HEK293 (cell line): ENCODE data around the gene IL17REL.

ENCODE experiments used
- IKZF3 ChIP-seq: fragments of 450-650 bp; IDR thresholded peaks from 2 replicates; pipeline ENCODE4 v1.5.0; 2018; ENCODE audit warnings: missing biosample characterization, mild to moderate bottlenecking, missing genetic modification characterization, moderate library complexity
- KLF8 ChIP-seq: fragments of 450-650 bp; formaldehyde crosslinking; IDR thresholded peaks from 2 replicates; pipeline ENCODE4 v1.5.1; 2016; ENCODE audit warnings: missing biosample characterization, missing genetic modification characterization
- PRDM2 ChIP-seq: fragments of 450-650 bp; formaldehyde crosslinking; IDR thresholded peaks from 2 replicates; pipeline ENCODE4 v1.5.1; 2016; ENCODE audit warnings: missing biosample characterization, missing genetic modification characterization, borderline replicate concordance
- SALL2 ChIP-seq: fragments of 450-650 bp; formaldehyde crosslinking; IDR thresholded peaks from 2 replicates; pipeline ENCODE4 v1.5.0; 2017; ENCODE audit warnings: missing biosample characterization, mild to moderate bottlenecking, missing genetic modification characterization, borderline replicate concordance
- SETDB1 ChIP-seq: IDR thresholded peaks from one replicate; pipeline ENCODE4 v1.6.1; 2017; ENCODE audit warnings: mild to moderate bottlenecking, low read length, moderate library complexity, mixed read lengths; ENCODE audit not compliant: insufficient read length
- WT1 ChIP-seq: fragments of 450-650 bp; formaldehyde crosslinking; IDR thresholded peaks from 2 replicates; pipeline ENCODE4 v1.5.1; 2016; ENCODE audit warnings: missing biosample characterization, missing genetic modification characterization
- ZBTB11 ChIP-seq: fragments of 450-650 bp; formaldehyde crosslinking; conservative IDR thresholded peaks from 2 replicates; pipeline ENCODE4 v1.5.1; 2016; ENCODE audit warnings: low read depth, missing biosample characterization, missing genetic modification characterization
- ZBTB6 ChIP-seq: fragments of 450-650 bp; formaldehyde crosslinking; IDR thresholded peaks from 2 replicates; pipeline ENCODE4 v1.5.1; 2017; ENCODE audit warnings: missing biosample characterization, missing genetic modification characterization
- ZNF132 ChIP-seq: fragments of 450-650 bp; formaldehyde crosslinking; IDR thresholded peaks from 2 replicates; pipeline ENCODE4 v1.5.1; 2017; ENCODE audit warnings: missing biosample characterization, missing genetic modification characterization, borderline replicate concordance
- ZNF2 ChIP-seq: fragments of 450-650 bp; formaldehyde crosslinking; IDR thresholded peaks from 2 replicates; pipeline ENCODE4 v1.5.1; 2016; ENCODE audit warnings: missing biosample characterization, missing genetic modification characterization
- ZNF335 ChIP-seq: fragments of 450-650 bp; formaldehyde crosslinking; conservative IDR thresholded peaks from 2 replicates; pipeline ENCODE4 v1.5.1; 2016; ENCODE audit warnings: missing biosample characterization, missing genetic modification characterization
- ZNF423 ChIP-seq: fragments of 450-650 bp; formaldehyde crosslinking; IDR thresholded peaks from 2 replicates; pipeline ENCODE4 v1.5.1; 2016; ENCODE audit warnings: missing biosample characterization, missing genetic modification characterization
- ZNF623 ChIP-seq: fragments of 450-650 bp; formaldehyde crosslinking; IDR thresholded peaks from 2 replicates; pipeline ENCODE4 v1.5.1; 2016; ENCODE audit warnings: missing biosample characterization, missing genetic modification characterization
- TF ChIP-seq, protein P1 (sequence below): fragments of 450-650 bp; formaldehyde crosslinking; IDR thresholded peaks from 2 replicates; pipeline ENCODE4 v1.5.1; 2017; ENCODE audit warnings: missing biosample characterization, missing genetic modification characterization
- TF ChIP-seq, protein P2 (sequence below): fragments of 450-650 bp; formaldehyde crosslinking; IDR thresholded peaks from 2 replicates; pipeline ENCODE4 v1.5.1; 2016; ENCODE audit warnings: missing biosample characterization, missing genetic modification characterization
- TF ChIP-seq, protein P3 (sequence below): fragments of 450-650 bp; formaldehyde crosslinking; IDR thresholded peaks from 2 replicates; pipeline ENCODE4 v1.5.1; 2016; ENCODE audit warnings: missing biosample characterization, missing genetic modification characterization, borderline replicate concordance
- TF ChIP-seq, protein P4 (sequence below): fragments of 450-650 bp; formaldehyde crosslinking; IDR thresholded peaks from 2 replicates; pipeline ENCODE4 v1.5.1; 2016; ENCODE audit warnings: missing biosample characterization, missing genetic modification characterization

Gene IL17REL

DNA sequence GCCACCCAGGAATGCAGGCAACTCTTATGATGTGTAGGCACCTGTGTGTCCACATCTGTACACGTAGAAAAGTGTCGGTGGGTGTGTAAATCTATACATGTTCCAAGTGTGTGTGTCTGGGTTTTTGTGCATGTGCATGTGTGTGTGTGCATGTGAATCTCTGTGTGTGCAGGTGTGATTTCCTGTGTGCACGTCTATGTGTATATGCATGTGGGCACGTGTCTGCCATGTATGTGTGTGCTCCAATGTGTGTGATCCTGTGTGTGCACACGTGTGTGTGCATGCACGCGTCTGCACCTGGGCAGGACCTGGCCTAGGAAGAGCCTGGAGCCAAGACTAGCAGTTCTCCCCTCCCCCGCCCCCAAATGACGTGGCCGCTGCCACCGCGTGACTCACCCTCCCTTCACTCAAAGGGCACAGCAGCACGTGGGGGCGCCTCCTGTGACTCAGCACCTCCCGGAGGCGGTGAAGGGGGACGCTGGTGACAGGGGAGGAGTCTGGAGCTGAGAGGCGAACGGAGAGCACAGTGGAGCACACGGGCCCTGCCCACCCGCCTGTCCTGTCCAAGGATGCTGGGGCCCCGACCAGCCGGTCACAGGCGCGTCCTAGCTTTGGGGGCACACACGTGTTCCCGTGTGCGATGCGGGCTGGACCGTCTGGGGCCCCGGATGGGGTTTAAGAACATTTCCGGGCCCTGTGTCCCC, 41.9 kb downstream of the IL17REL start (continued):
- TF ChIP-seq ZBTB6 = peak; percentile 74; the same call in 1 of the 2 replicates
- 0 out of 2 replicates have a peak, but pooled peaks have one; percentile 55 for TF ChIP-seq SALL2 (tag by site-specific recombination)
- peak; percentile 39; the same call in 1 of the 2 replicates for TF ChIP-seq IKZF3 (tag by site-specific recombination)
- TF ChIP-seq ZNF423 (tag by site-specific recombination) = 0 out of 2 replicates have a peak, but pooled peaks have one; percentile 35
- TF ChIP-seq, protein P1, sequence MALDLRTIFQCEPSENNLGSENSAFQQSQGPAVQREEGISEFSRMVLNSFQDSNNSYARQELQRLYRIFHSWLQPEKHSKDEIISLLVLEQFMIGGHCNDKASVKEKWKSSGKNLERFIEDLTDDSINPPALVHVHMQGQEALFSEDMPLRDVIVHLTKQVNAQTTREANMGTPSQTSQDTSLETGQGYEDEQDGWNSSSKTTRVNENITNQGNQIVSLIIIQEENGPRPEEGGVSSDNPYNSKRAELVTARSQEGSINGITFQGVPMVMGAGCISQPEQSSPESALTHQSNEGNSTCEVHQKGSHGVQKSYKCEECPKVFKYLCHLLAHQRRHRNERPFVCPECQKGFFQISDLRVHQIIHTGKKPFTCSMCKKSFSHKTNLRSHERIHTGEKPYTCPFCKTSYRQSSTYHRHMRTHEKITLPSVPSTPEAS = peak; percentile 98
- peak; percentile 36; the same call in 1 of the 2 replicates for TF ChIP-seq ZNF623 (tag by site-specific recombination)
- peak; percentile 98 for TF ChIP-seq WT1 (tag by site-specific recombination)
- peak; percentile 67 for TF ChIP-seq ZNF2 (tag by site-specific recombination)
- TF ChIP-seq, protein P2, sequence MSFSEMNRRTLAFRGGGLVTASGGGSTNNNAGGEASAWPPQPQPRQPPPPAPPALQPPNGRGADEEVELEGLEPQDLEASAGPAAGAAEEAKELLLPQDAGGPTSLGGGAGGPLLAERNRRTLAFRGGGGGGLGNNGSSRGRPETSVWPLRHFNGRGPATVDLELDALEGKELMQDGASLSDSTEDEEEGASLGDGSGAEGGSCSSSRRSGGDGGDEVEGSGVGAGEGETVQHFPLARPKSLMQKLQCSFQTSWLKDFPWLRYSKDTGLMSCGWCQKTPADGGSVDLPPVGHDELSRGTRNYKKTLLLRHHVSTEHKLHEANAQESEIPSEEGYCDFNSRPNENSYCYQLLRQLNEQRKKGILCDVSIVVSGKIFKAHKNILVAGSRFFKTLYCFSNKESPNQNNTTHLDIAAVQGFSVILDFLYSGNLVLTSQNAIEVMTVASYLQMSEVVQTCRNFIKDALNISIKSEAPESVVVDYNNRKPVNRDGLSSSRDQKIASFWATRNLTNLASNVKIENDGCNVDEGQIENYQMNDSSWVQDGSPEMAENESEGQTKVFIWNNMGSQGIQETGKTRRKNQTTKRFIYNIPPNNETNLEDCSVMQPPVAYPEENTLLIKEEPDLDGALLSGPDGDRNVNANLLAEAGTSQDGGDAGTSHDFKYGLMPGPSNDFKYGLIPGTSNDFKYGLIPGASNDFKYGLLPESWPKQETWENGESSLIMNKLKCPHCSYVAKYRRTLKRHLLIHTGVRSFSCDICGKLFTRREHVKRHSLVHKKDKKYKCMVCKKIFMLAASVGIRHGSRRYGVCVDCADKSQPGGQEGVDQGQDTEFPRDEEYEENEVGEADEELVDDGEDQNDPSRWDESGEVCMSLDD (tag by site-specific recombination) = peak; percentile 99
- TF ChIP-seq, protein P3, sequence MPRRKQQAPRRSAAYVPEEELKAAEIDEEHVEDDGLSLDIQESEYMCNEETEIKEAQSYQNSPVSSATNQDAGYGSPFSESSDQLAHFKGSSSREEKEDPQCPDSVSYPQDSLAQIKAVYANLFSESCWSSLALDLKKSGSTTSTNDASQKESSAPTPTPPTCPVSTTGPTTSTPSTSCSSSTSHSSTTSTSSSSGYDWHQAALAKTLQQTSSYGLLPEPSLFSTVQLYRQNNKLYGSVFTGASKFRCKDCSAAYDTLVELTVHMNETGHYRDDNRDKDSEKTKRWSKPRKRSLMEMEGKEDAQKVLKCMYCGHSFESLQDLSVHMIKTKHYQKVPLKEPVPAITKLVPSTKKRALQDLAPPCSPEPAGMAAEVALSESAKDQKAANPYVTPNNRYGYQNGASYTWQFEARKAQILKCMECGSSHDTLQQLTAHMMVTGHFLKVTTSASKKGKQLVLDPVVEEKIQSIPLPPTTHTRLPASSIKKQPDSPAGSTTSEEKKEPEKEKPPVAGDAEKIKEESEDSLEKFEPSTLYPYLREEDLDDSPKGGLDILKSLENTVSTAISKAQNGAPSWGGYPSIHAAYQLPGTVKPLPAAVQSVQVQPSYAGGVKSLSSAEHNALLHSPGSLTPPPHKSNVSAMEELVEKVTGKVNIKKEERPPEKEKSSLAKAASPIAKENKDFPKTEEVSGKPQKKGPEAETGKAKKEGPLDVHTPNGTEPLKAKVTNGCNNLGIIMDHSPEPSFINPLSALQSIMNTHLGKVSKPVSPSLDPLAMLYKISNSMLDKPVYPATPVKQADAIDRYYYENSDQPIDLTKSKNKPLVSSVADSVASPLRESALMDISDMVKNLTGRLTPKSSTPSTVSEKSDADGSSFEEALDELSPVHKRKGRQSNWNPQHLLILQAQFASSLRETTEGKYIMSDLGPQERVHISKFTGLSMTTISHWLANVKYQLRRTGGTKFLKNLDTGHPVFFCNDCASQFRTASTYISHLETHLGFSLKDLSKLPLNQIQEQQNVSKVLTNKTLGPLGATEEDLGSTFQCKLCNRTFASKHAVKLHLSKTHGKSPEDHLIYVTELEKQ (tag by site-specific recombination) = peak; percentile 92
- no peak for TF ChIP-seq SETDB1
- peak; percentile 75 for TF ChIP-seq ZBTB11
- TF ChIP-seq ZNF335 (tag by site-specific recombination) = peak; percentile 47
- peak; percentile 97 for TF ChIP-seq KLF8 (tag by site-specific recombination)
- no peak for TF ChIP-seq ZNF132 (tag by site-specific recombination)
- TF ChIP-seq, protein P4, sequence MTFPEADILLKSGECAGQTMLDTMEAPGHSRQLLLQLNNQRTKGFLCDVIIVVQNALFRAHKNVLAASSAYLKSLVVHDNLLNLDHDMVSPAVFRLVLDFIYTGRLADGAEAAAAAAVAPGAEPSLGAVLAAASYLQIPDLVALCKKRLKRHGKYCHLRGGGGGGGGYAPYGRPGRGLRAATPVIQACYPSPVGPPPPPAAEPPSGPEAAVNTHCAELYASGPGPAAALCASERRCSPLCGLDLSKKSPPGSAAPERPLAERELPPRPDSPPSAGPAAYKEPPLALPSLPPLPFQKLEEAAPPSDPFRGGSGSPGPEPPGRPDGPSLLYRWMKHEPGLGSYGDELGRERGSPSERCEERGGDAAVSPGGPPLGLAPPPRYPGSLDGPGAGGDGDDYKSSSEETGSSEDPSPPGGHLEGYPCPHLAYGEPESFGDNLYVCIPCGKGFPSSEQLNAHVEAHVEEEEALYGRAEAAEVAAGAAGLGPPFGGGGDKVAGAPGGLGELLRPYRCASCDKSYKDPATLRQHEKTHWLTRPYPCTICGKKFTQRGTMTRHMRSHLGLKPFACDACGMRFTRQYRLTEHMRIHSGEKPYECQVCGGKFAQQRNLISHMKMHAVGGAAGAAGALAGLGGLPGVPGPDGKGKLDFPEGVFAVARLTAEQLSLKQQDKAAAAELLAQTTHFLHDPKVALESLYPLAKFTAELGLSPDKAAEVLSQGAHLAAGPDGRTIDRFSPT (tag by site-specific recombination) = peak; percentile 100
- TF ChIP-seq PRDM2 = no peak
